K562 (cell line): Measurements from ENCODE around the gene TM4SF5.

Experiments used
- CHD2 ChIP-seq: IDR thresholded peaks from 2 replicates; pipeline ENCODE4 v1.6.1; 2011; ENCODE audit warnings: low read depth, low read length
- ESRRA ChIP-seq: fragments of 450-650 bp; IDR thresholded peaks from 2 replicates; pipeline ENCODE4 v1.6.1; 2014; ENCODE audit warnings: low read depth, mild to moderate bottlenecking, moderate library complexity, borderline replicate concordance
- ETS2 ChIP-seq: IDR thresholded peaks from 2 replicates; pipeline ENCODE4 v1.6.1; 2016; ENCODE audit warnings: borderline replicate concordance, missing genetic modification characterization, mild to moderate bottlenecking, moderate library complexity, missing compliant biosample characterization; ENCODE audit not compliant: poor library complexity, severe bottlenecking
- NRF1 ChIP-seq, 2 experiments: fragments of 450-650 bp; IDR thresholded peaks in 1 of 2; conservative IDR thresholded peaks in 1 of 2; 2 replicates each; pipeline ENCODE4 v1.6.1; 2014; ENCODE audit warnings: mild to moderate bottlenecking in 2 of 2
- POLR2A ChIP-seq: fragments of 450-650 bp; conservative IDR thresholded peaks from 2 replicates; pipeline ENCODE4 v1.6.1; 2016
- PRDM10 ChIP-seq: fragments of 450-650 bp; IDR thresholded peaks from 2 replicates; pipeline ENCODE4 v1.6.1; 2018; ENCODE audit not compliant: partially characterized antibody
- ZNF3 ChIP-seq: fragments of 250-450 bp; sonication (Bioruptor Pico); IDR thresholded peaks from 2 replicates; pipeline ENCODE4 v1.5.0; 2021; ENCODE audit warnings: mild to moderate bottlenecking, moderate library complexity
- TF ChIP-seq, protein P1 (sequence below): fragments of 250-450 bp; sonication (Bioruptor Pico); IDR thresholded peaks from 2 replicates; pipeline ENCODE4 v1.4.0; 2020; ENCODE audit warnings: mild to moderate bottlenecking
- TF ChIP-seq, protein P2 (sequence below): fragments of 250-450 bp; sonication (Bioruptor Pico); IDR thresholded peaks from 2 replicates; pipeline ENCODE4 v1.5.1; 2021; ENCODE audit warnings: mild to moderate bottlenecking

GRCh38 chr17:4733073-4733531 lies 38.6 kb upstream of the TM4SF5 start:
- TF ChIP-seq NRF1 (conservative IDR thresholded peaks at IDR 0.05 in 1 of 2, IDR thresholded peaks at IDR 0.05 in 1 of 2) (no peak), ETS2 (tag) (no peak), ZNF3 (CRISPR knock-in tag) (no peak), CHD2 (no peak), POLR2A (no peak), PRDM10 (no peak), ESRRA (no peak)
- TF ChIP-seq, protein P1, sequence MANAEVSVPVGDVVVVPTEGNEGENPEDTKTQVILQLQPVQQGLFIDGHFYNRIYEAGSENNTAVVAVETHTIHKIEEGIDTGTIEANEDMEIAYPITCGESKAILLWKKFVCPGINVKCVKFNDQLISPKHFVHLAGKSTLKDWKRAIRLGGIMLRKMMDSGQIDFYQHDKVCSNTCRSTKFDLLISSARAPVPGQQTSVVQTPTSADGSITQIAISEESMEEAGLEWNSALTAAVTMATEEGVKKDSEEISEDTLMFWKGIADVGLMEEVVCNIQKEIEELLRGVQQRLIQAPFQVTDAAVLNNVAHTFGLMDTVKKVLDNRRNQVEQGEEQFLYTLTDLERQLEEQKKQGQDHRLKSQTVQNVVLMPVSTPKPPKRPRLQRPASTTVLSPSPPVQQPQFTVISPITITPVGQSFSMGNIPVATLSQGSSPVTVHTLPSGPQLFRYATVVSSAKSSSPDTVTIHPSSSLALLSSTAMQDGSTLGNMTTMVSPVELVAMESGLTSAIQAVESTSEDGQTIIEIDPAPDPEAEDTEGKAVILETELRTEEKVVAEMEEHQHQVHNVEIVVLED (CRISPR knock-in tag) = no peak
- TF ChIP-seq, protein P2, sequence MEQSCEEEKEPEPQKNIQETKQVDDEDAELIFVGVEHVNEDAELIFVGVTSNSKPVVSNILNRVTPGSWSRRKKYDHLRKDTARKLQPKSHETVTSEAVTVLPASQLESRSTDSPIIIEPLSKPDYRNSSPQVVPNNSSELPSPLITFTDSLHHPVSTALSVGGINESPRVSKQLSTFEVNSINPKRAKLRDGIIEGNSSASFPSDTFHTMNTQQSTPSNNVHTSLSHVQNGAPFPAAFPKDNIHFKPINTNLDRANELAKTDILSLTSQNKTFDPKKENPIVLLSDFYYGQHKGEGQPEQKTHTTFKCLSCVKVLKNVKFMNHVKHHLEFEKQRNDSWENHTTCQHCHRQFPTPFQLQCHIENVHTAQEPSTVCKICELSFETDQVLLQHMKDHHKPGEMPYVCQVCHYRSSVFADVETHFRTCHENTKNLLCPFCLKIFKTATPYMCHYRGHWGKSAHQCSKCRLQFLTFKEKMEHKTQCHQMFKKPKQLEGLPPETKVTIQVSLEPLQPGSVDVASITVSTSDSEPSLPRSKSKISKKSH (CRISPR knock-in tag) = no peak
